Activated CD4-positive, alpha-beta T cell treated with anti-CD3 and anti-CD28 coated beads, Interleukin-2, Interleukin-4, amounts not matched to agents 100 ng/mL and 50 ng/mL, durations not matched to agents 16 hours and 8 hours (primary cell): ENCODE measurements around the gene APAF1.
"Not testable (repeated sequence)": the region's sequence is repeated elsewhere in the genome, so short reads cannot be mapped to it uniquely, and the experiment has no call there.

Experiments used
- DNase-seq: peaks from one replicate; pipeline ENCODE4 v3.0.0-alpha.2; 2020; ENCODE audit warnings: low spot score

The APAF1 gene, protein sequence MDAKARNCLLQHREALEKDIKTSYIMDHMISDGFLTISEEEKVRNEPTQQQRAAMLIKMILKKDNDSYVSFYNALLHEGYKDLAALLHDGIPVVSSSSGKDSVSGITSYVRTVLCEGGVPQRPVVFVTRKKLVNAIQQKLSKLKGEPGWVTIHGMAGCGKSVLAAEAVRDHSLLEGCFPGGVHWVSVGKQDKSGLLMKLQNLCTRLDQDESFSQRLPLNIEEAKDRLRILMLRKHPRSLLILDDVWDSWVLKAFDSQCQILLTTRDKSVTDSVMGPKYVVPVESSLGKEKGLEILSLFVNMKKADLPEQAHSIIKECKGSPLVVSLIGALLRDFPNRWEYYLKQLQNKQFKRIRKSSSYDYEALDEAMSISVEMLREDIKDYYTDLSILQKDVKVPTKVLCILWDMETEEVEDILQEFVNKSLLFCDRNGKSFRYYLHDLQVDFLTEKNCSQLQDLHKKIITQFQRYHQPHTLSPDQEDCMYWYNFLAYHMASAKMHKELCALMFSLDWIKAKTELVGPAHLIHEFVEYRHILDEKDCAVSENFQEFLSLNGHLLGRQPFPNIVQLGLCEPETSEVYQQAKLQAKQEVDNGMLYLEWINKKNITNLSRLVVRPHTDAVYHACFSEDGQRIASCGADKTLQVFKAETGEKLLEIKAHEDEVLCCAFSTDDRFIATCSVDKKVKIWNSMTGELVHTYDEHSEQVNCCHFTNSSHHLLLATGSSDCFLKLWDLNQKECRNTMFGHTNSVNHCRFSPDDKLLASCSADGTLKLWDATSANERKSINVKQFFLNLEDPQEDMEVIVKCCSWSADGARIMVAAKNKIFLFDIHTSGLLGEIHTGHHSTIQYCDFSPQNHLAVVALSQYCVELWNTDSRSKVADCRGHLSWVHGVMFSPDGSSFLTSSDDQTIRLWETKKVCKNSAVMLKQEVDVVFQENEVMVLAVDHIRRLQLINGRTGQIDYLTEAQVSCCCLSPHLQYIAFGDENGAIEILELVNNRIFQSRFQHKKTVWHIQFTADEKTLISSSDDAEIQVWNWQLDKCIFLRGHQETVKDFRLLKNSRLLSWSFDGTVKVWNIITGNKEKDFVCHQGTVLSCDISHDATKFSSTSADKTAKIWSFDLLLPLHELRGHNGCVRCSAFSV (N-terminal part only)

DNA sequence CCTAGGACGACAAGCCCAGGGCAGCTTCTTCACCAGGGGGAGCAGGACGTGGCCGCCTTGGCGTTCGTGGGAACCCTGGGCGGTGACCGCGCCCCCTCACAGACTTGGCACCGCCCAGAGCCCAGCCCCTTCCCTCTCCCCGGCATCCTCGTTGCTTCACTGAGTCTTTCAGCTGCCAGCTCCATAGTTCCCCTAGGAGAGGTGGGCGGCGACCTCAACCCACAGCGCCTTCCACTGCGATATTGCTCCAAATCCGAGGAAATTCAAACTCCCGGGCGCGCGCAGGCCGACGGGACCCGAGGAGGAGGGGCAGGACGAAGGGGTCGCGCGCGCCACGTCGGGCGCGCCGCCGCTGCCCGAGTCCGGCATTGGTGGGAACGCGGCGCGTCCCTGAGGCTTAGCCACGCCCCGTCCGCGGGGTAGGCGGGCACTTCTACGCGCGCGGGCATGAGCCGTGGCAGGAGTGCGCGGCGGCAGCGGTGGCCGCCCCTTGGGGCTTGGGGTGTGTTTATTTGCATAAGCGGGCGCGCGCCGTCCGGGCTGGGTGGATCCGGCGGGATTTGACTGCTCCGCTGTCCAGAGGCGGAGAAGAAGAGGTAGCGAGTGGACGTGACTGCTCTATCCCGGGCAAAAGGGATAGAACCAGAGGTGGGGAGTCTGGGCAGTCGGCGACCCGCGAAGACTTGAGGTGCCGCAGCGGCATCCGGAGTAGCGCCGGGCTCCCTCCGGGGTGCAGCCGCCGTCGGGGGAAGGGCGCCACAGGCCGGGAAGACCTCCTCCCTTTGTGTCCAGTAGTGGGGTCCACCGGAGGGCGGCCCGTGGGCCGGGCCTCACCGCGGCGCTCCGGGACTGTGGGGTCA is at the start of gene APAF1, which contains the start of gene IKBIP:
TSS of gene APAF1 (plus strand) at position 579 of the 860 bp plus-strand sequence. CDS start 3,070 bp downstream, outside the sequence.
TSS of gene IKBIP (minus strand) at position 77 of the 860 bp plus-strand sequence. CDS start 87 bp downstream, outside the sequence.
- DNase-seq: peak; percentile 97

DNA sequence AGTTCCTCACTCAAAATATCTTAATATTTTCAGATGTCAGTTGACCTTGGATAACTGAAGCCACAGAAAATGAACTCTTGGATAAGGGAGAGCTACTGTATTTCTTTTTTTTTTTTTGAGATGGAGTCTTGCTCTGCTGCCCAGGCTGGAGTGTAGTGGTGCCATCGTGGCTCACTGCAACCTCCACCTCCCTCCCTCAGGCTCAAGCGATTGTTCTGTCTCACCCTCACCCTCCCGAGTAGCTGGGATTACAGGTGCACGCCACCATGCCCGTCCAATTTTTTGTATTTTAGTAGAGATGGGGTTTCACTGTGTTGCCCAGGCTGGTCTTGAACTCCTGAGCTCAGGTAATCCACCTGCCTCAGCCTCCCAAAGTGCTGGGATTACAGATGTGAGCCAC is 47.8 kb upstream of the APAF1 start:
- not testable (repeated sequence) for DNase-seq

DNA sequence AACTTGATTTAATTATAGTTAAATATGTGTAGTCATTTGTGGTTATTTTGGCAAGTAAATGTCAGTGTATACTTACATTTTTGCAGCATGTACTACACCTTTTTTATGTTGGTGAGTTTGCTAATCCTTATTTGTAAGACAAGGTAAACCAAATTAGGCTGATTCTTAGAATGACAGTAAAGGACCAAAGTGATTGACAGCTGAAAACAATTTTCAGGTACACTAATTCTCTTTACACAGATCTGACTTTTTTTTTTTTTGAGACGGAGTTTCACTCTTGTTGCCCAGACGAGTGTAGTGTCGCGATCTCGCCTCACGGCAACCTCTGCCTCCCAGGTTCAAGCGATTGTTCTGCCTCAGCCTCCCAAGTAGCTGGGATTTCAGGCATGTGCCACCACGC is 43.2 kb upstream of the APAF1 start:
- no peak for DNase-seq

DNA sequence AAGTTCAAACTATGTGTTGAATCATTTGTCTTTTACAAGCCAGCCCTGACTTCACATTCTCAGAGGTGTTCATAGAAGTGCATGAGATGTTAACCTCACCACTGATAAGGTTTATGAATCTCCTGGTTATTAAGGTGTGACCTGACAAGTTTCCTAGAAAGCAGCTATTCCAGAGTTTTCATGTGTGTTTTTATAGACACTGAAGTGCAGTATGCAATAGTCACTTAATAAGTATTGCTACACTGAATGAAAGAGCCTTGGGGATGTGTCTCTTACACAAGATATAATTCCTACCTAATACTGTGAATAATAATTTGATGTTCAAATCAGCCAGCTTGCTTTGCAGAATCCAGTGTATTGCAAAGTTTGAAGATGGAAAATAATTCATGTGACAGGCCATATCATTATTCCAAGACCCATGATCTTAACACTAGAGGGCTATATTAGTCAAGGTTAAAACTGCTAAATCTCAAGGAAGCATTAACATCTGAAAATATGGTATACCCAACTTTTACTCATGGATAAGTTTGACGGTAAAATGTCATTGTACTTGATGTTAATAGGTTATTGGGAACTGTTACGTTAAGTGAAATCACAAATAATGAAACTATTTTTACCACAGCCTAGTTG is 38.6 kb upstream of the APAF1 start:
- DNase-seq: no peak

DNA sequence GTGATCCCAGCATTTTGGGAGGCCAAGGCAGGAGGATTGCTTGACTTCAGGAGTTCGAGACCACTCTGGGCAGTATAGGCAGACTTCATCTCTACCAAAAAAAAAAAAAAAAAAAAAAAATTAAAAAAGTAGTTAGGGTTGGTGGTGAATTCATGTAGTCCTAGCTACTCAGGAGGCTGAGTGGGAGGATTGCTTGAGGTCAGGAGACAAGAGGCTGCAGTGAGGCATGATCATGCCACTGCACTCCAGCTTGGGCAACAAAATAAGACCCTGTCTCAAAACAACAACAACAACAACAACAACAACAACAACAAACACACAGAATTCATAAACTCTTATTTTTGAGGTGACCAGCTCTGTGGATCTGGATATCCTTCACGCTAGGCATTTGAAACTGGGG is 34.5 kb upstream of the APAF1 start:
- DNase-seq: no peak

DNA sequence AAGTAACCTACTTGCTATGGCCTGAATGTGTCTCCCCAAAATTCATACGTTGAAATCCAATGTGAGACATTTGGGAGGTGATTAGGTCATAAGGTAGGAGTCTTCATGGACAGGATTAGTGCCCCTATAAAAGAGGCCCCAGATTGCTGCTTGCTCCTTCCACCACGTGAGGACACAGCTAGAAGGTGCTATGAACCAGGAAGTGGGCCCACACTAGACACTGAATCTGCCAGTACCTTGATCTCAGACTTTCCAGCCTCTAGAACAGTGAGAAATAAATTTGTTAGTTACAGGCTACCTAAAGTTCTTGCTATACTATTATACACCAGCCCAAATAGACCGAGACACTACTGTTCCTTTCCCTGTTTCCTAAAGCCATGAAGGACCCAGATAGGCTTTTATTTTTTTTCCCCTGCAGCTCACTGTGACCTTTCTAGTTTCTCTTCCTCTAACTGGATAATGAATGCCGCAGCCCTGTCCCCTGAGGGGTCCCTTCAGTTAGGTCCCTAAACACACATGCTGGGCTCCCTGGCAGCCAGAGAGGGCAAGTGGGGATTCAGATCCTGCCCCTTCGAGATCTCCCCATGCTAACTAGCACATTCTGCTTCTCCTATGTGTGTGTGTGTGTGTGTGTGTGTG is 32.3 kb upstream of the APAF1 start:
- no peak for DNase-seq

DNA sequence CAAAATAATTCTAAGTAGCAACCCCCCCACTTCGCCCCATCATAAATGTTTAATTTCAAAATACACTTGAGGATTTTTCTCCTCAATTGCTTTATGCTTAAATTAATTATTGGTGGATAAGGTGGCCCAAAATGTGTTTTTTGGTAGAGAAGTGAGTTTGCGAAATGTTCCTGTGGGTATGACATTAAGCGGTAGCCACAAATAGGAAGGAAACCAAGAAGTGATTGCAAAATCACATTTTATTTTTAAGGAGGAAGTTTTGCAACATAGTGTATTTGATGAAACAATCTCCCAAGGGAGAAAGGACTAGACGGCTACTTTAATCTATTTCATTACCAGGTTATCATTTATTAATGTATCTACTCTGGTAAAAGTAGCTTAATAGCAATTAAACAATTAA is 26.1 kb upstream of the APAF1 start:
- no peak for DNase-seq

DNA sequence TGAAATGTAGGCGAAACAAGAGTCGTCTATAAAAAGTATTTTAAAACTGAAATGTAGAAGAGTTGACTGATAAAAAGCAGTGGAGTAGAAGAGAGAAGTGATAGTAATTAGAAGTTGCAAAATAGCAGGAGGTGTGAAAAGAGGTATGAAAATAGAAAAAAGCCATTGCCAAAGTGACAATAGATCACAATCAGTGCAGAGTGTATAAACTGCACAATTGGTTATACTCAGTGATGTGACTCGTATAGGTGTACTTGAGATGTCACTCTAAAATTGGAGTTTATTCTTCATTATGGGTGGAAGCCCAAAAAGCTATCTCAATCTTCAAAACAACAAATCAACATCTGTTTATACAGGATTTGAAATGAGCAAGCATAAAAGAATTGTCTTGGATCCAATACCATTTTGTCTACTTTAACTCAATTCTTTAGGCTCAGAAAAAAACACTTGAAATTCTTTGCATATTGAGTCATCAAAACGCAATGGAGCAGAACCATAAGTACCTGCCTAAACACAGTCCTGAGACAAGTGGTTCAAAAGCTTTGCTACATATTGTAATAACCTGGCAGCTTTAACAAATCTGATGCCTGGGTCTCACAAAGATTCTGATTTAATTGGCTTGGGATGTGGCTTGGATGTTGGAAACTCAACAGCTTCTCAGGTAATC is 9.3 kb upstream of the APAF1 start:
- DNase-seq: no peak

DNA sequence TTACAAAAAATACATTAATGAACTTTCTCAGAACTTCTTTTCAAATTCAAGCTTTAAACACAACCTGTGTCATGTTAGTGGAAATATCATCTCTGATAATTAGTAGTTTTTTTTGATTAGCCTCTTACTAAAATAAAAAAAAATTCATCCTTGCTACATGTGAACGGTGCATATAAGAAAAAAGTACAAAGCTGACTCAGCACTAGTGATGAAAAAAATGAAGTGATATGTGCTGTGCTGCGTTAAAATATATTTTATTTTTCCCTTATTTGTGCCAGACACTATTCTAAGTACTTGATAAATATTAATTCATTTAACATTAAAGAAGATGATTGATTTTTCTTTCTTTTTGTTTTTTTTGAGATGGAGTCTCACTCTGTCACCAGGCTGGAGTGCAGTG is 8.0 kb upstream of the APAF1 start:
- no peak for DNase-seq

DNA sequence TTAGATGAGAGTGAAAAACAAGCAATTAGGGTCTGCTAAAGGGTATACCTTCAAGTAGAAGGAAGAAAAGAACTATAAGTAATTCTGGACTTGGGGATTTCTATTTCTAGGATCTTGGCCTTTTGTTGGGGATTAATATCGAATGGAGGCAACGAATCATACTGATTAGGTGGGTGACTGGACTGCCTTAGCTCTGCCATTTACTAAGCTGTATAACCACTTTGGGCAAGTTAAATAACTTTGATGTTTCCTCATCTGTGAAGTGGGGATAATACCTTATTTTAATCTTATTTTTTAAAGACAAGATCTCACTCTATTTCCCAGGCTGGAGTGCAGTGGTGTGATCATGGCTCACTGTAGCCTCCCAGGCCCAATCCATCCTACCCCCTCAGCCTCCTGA is 7.1 kb upstream of the APAF1 start:
- no peak for DNase-seq

DNA sequence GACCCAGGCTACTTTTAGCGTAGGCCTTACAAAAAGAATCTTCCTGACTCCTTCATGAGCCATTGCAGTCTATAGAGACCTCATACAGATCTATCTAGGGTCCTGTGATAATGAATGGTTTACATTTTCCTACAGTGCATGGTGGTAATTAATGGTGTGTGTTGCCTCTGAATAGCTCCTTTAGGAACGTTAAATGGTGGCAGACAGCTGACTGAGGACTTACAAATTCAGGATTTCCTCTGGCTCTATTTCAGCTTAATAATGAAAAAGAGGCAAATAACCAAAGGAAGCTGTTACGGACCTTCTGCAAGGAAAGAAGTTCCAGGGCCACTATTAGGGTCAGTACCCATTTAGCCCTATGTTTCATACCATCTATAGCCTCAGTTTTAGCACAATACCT is 5.6 kb upstream of the APAF1 start:
- no peak for DNase-seq

DNA sequence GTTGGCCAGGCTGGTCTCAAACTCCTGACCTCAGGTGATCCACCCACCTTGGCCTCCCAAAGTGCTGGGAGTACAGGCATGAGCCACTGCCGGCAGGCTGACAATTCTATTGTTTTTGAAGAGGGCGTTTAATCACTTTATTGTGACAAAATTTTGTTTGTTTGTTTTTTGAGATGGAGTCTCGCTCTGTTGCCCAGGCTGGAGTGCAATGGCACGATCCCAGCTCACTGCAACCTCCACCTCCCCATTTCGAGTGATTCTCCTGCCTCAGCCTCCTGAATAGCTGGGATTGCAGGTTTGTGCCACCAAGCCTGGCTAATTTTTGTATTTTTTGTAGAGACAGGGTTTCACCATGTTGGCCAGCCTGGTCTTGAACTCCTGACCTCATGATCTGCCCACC is 2.3 kb upstream of the APAF1 start:
- not testable (repeated sequence) for DNase-seq

DNA sequence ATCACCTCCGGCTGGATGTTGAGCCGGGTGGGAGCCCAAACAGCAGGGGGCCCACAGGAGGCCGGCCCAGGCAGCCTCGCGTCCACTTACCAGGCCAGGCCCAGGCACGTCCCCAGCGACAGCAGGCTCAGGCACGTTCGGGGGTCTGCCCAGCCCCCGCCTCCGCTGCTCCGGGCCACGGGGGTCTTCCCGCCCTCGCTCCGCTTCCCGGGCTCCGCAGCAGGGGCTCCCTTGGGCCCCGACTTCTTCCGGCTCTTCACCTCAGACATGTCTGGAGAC is 718 bp upstream of the APAF1 start:
- no peak for DNase-seq

DNA sequence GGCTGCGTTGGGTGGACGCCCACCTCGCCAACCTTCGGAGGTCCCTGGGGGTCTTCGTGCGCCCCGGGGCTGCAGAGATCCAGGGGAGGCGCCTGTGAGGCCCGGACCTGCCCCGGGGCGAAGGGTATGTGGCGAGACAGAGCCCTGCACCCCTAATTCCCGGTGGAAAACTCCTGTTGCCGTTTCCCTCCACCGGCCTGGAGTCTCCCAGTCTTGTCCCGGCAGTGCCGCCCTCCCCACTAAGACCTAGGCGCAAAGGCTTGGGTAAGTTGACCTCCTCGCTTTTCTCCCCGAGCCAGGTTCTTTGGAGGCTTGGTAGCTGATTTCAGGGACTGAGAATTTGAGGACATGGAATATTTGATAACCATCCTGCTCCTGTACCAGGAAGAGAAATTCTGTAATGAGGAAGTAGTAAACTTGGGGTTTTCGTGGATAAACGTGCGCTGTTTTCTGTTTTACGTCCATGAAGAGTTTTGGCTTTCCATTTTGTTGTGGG is 530 bp downstream of the APAF1 start:
- DNase-seq: no peak

DNA sequence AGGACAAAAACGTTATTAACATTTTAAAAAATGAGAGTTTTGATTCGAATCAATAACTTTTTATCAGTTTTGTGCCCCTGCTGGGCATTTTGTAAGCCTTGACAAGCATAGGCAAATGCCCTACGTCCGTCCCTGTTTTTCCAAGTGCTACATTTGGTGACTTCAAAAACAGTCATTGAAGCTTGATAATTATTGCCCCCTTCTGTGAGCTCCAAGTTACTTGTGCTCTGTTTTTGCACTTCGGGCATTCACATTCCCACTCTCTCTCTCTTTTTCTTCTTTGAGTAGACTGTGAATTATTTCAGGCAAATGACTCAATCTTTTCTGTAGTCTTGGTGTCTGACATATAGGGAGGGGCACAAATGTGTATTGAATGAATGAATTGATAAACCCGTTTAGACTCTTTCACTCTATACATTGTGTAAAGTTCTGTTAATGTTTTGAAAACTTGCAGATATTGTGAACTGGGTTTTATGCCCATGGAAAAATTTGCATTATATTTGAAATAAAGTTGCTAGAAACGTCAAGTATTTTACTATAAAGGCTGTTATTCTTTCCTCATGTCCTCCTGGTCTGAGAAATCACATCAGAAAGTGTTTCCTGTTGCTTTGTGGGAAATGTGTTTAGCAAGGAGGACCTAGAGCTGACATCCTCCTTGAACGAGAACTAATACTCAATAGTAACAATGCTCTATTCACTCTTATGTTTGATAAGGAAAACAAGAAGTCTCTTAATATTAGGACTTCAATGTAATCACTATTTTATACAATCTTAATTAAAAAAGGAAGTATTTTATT is 1.4 kb downstream of the APAF1 start:
- DNase-seq: no peak

DNA sequence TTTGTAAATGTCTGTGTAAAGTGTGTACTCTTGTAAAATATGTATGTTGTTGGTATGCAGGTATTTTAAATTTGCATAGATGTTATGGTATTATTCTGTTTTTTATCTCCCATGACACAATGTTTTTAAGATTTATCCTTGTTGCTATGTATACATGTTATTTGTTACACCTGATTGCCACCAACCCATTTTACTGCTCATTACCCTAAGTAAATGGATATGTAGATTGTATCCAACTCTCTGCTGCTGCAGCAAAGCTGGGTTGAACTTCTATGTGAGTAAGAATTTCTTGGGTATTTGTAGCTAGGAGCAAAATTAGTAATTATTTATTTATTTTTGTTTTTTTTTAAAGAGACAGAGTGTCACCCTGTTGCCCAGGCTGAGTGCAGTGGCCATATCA is 6.2 kb downstream of the APAF1 start:
- DNase-seq: no peak

DNA sequence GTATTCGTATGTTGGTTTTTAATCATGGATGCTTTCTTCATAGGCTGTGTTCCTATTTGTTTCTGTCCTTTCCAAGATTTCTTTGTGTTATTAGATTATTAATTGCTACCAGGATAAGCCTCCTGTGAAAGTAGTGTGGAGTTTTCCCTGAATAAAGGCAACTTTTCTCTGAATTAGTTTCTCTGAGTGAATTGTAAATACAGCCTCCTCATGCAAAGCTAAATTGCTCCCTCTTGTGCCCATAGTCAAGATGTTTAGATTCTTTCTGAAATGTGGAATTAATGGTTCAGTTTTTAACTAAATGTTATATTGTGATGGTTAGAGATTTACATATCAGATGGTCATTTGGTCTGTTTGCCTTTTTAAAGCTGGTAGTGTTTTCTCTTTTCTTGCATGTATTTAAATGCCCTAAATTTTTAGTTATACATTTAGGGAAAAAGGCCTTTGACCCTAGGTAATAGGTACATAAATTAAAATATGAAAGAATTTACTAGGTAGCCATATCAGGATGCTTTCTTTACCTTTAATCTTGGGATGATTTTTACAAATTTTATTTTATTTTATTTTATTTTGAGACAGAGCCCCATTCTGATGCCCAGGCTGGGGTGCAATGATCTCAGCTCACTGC is 8.9 kb downstream of the APAF1 start:
- peak; percentile 55 for DNase-seq

DNA sequence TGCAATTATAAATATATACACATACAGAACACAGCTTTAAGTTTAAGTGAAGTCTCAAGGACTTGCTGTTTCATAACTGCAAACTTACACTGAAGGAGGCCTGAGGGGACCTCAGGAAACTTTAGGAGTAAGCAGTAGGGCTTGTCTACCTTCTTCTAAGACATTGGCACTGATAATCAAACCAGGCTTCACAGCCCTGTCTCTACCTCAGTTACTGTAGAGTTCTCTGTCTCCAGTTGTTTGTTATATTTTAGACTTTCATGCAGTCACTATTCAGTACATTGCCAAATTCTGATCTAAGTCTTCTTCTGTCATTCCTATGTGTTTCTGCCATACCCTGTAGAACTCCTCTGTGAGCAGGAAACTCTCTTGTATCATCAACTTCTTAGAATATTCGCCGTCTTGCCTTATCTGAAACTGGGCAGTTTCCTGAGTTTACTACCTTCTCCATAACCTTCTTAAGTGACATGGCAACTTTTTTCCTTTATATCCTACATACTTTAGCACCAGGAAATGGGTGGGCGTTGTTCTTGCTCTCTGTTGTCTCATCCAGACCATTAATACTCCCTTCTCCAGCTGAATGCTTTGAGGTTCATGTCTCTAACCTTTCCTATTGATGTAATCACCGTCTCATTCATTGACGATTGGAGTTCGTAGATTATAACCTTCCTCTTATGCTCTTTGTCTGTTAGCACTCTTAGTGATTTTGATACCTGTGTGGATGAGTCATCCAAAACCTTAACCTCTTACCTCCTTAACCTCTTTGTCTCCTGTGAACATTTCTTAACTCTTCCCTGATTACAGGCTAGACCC is 11.4 kb downstream of the APAF1 start:
- DNase-seq: peak; percentile 80
